SK-N-MC (cell line): ENCODE results near the gene EGFR.

Experiments
- EZH2 ChIP-seq: fragments of 200-600 bp; sonication (generic); IDR thresholded peaks from one replicate; pipeline ENCODE4 v1.6.1; 2017; ENCODE audit warnings: antibody characterized with exemption
- FOXP2 ChIP-seq: optimal IDR thresholded peaks from 2 replicates; pipeline ENCODE3; 2011; ENCODE audit warnings: mild to moderate bottlenecking, moderate library complexity; ENCODE audit not compliant: insufficient read depth; ENCODE audit errors: extremely low read length, control extremely low read depth
- POLR2AphosphoS5 ChIP-seq: IDR thresholded peaks from 2 replicates; pipeline ENCODE4 v1.6.1; 2012; ENCODE audit warnings: mild to moderate bottlenecking, low read depth, low read length, borderline replicate concordance

DNA sequence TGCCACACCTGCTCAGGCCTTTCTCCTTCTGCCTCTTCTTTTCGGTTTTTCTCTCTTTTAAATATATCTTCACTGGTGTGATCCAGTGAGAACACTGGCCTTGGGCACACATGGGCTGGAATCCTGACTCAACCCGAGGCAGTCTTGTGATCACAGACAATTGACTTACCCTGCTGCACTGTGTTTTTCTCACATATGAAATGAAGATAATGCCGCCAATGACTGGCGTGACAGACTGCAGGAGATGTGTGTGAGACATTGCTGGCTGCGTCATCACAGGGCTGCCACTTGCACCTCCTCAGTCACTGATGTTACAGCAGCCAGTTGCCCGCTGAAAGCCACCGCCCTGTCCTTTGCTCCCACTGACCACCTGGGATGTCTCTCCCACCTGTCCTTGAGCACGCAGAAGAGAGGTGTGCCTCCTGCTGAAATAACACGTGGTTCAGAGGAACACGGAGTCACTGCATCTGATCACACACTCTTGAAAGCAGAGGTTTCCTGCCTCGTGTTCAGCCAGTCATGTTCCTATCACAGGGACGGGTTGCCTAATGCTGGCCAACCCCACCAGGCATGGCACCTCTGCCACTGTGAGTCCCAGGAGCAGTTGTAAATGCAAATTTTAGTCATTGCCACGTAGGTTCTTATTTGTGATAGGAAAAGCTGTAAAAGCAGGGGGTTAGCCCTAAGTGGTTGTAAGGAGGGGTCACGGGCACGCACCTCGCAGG is 221.8 kb downstream of the EGFR start:
- TF ChIP-seq EZH2 (no peak), POLR2AphosphoS5 (no peak), FOXP2 (no peak)
